C4-2B (cell line): ENCODE measurements around the gene TMEM231.

Source experiments
- ZFX ChIP-seq: fragments of 450-650 bp; IDR thresholded peaks from 2 replicates; pipeline ENCODE4 v1.6.1; 2017
- TF ChIP-seq, protein P1 (sequence below): fragments of 450-650 bp; conservative IDR thresholded peaks from 2 replicates; pipeline ENCODE4 v1.5.1; 2017; ENCODE audit warnings: mild to moderate bottlenecking

DNA sequence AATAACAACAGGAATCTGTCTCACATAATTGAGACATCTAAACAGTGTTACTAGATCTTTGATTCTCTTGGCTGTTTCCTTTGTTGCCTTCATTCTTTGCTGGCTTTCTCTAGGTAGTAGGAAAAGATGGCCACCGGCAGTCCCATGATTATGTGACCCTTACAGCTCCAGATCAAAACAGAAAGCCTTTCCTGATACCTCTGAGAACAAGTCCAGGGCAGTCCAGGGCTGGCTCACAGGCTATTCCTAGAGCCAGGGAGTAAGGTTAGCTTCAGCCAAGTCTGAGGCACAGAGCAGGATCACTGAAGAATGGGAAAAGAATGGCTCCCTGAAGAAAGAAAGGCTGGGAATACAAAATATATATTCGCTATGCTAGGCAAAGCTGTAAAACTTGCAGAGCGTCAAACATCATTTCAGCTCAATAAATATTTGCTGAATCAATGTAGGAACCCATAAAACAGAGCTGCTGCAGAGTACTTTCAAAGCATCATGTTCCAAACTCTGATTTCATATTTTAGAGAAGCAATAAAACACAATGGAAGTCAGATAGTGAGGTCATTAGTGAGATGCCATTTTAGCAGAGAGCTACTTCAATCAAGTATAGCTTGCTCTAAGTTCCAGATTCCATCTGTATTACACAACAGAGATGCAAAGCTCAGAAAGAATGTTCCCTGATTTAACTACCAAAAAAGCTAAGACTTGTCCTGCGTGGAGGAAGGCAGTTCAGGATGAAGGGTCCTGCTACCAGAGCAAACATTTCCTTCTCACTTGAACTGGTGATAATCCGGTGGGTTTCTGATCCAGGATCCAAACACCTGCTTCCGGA, 43.6 kb upstream of the TMEM231 start:
- TF ChIP-seq, protein P1, sequence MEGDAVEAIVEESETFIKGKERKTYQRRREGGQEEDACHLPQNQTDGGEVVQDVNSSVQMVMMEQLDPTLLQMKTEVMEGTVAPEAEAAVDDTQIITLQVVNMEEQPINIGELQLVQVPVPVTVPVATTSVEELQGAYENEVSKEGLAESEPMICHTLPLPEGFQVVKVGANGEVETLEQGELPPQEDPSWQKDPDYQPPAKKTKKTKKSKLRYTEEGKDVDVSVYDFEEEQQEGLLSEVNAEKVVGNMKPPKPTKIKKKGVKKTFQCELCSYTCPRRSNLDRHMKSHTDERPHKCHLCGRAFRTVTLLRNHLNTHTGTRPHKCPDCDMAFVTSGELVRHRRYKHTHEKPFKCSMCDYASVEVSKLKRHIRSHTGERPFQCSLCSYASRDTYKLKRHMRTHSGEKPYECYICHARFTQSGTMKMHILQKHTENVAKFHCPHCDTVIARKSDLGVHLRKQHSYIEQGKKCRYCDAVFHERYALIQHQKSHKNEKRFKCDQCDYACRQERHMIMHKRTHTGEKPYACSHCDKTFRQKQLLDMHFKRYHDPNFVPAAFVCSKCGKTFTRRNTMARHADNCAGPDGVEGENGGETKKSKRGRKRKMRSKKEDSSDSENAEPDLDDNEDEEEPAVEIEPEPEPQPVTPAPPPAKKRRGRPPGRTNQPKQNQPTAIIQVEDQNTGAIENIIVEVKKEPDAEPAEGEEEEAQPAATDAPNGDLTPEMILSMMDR = no peak
- TF ChIP-seq ZFX = no peak
